AG10803 (cell line): ENCODE results near the gene CTXN1.
"Not testable (repeated sequence)": the region's sequence is repeated elsewhere in the genome, so short reads cannot be mapped to it uniquely, and the experiment has no call there.

Experiments used
- DNase-seq: peaks from one replicate; pipeline ENCODE4 v3.0.0; 2010; ENCODE audit warnings: low read depth
- H3K4me3 ChIP-seq: 2 replicates; pipeline ENCODE4 v1.5.1; 2011; ENCODE audit warnings: mild to moderate bottlenecking, low read length, control low read depth
- TF ChIP-seq, protein P1 (sequence below): conservative IDR thresholded peaks from 2 replicates; pipeline ENCODE4 v1.5.1; 2011; ENCODE audit warnings: mild to moderate bottlenecking, low read length, control low read depth, inconsistent platforms

Gene CTXN1

GRCh38 chr19:7933828-7934725 is 8.1 kb upstream of the CTXN1 start:
- no peak overlapping the region for H3K4me3 ChIP-seq
- TF ChIP-seq, protein P1, sequence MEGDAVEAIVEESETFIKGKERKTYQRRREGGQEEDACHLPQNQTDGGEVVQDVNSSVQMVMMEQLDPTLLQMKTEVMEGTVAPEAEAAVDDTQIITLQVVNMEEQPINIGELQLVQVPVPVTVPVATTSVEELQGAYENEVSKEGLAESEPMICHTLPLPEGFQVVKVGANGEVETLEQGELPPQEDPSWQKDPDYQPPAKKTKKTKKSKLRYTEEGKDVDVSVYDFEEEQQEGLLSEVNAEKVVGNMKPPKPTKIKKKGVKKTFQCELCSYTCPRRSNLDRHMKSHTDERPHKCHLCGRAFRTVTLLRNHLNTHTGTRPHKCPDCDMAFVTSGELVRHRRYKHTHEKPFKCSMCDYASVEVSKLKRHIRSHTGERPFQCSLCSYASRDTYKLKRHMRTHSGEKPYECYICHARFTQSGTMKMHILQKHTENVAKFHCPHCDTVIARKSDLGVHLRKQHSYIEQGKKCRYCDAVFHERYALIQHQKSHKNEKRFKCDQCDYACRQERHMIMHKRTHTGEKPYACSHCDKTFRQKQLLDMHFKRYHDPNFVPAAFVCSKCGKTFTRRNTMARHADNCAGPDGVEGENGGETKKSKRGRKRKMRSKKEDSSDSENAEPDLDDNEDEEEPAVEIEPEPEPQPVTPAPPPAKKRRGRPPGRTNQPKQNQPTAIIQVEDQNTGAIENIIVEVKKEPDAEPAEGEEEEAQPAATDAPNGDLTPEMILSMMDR: no peak
- DNase-seq: no peak

GRCh38 chr19:7933411-7933810 is 7.5 kb upstream of the CTXN1 start:
- TF ChIP-seq, protein P1: 0 out of 2 replicates have a peak, but pooled peaks have one; percentile 7
- no peak for DNase-seq
- no peak overlapping the region for H3K4me3 ChIP-seq

- no peak overlapping the region for H3K4me3 ChIP-seq
- TF ChIP-seq, protein P1: no peak
- no peak for DNase-seq
Observed at GRCh38 chr19:7932930-7933300, 7.0 kb upstream of the CTXN1 start.

DNA sequence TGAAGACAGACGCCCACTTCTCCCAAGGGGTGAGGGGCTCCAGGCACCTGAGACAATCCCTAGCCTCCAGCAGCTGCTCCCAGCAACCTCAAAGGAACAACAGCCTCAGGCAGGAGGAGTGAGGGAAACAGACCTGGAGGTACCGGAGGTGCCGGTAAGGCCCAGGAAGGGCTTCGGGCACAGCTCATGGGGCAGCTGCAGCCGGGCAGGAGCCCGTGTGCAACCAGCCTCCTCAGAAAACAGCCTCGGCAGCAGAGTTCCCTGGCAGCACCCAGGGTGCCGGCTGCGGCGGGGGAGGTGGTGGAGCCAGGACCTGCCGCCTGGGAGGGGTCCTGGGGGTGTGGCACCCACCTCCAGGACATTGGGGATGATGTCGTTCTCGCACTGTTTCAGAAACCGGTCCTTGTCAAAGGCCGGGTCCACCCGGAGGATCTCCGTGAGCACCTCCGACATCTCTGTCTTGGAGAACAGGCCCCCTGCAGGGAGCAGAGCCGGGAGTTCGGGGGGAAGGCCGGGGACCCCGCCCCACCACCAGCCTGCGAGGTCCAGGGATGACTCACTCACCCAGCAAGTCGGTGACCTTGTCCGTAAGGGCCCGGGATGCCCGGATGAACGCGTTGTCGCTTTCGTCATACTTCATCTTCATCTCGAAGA is 6.5 kb upstream of the CTXN1 start:
- no peak overlapping the region for H3K4me3 ChIP-seq
- TF ChIP-seq, protein P1: no peak
- DNase-seq: no peak

- TF ChIP-seq, protein P1: no peak
- H3K4me3 ChIP-seq: no peak overlapping the region
- no peak for DNase-seq
Observed at GRCh38 chr19:7931221-7932061, 5.5 kb upstream of the CTXN1 start.

DNA sequence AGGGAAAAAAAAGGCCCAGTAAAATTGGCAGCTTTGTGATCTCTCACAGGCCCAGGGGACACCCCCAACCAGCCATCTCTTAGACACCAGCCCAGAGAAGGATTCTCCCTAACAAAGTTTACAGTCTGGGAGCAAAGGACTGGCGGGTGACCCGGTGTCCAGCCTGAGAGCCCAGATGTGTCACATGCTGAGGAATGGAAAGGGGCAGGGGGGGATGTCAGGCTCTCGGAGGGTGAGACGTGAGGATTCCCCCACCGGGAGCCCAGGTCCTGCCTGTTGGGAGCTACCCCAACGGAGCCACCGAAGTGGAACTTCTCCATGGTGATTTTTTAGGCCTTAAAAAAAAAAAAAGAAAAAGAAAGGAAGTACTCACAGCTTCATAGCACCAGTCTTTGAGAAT is 4.8 kb upstream of the CTXN1 start:
- TF ChIP-seq, protein P1: no peak
- DNase-seq: no peak
- H3K4me3 ChIP-seq: no peak overlapping the region

GRCh38 chr19:7930030-7930429 is 4.1 kb upstream of the CTXN1 start:
- not testable (repeated sequence) for H3K4me3 ChIP-seq, DNase-seq
